MCF 10A (cell line): ENCODE measurements around the gene POFUT2. TPM values are rescaled to one million over a fixed set of nuclear protein-coding genes. Genes with fewer than 3 reads are reported as not detected.

Experiments
- BruUV-seq: library from RNA; stranded (reverse); fragments of 400-500 nt; replicated peaks from 2 replicates; lab custom pipeline; 2021; lab: Mats Ljungman, UMichigan
- CTCF ChIA-PET: fragments of 300-600 bp; sonication (Branson Sonifier 250); formaldehyde crosslinking; extraction: SDS; loops from one replicate; lab custom pipeline; 2021; ENCODE audit warnings: antibody characterized with exemption, inconsistent platforms; lab: Yijun Ruan, JAX
- POLR2A ChIA-PET: fragments of 300-600, 350-650 bp; sonication (Branson Sonifier 250); formaldehyde crosslinking; extraction: SDS; loops from one replicate; lab custom pipeline; 2020; ENCODE audit warnings: antibody characterized with exemption, inconsistent platforms; lab: Yijun Ruan, JAX
- DNase-seq: peaks from one replicate; pipeline ENCODE4 v3.0.0-alpha.2; 2018; ENCODE audit not compliant: unreplicated experiment
- H3K27ac Mint-ChIP-seq: one replicate; pipeline ENCODE4 v1.8.0; 2022; ENCODE audit warnings: mild to moderate bottlenecking, low read depth, mixed read lengths; ENCODE audit not compliant: unreplicated experiment
- H3K27me3 Mint-ChIP-seq: one replicate; pipeline ENCODE4 v1.8.0; 2022; ENCODE audit warnings: mixed read lengths; ENCODE audit not compliant: insufficient read depth, unreplicated experiment
- H3K36me3 Mint-ChIP-seq: one replicate; pipeline ENCODE4 v1.8.0; 2022; ENCODE audit warnings: mild to moderate bottlenecking, moderate library complexity, mixed read lengths; ENCODE audit not compliant: insufficient read depth, unreplicated experiment
- H3K4me1 Mint-ChIP-seq: one replicate; pipeline ENCODE4 v1.8.0; 2022; ENCODE audit warnings: mixed read lengths; ENCODE audit not compliant: insufficient read depth, unreplicated experiment
- H3K4me3 Mint-ChIP-seq: one replicate; pipeline ENCODE4 v1.8.0; 2022; ENCODE audit warnings: mild to moderate bottlenecking, moderate library complexity, mixed read lengths; ENCODE audit not compliant: unreplicated experiment
- H3K9me3 Mint-ChIP-seq: one replicate; pipeline ENCODE4 v1.8.0; 2022; ENCODE audit warnings: mixed read lengths; ENCODE audit not compliant: unreplicated experiment
- CTCF ChIP-seq: fragments of 200-600 bp; IDR thresholded peaks from one replicate; pipeline ENCODE4 v1.8.0; 2022; ENCODE audit warnings: antibody characterized with exemption, mild to moderate bottlenecking; ENCODE audit not compliant: unreplicated experiment
- intact Hi-C: fragments of 100-400 bp; cut with micrococcal nuclease; formaldehyde crosslinking; loops from 2 replicates; pipeline ENCODE4 v1.14.1; 2022
- total RNA-seq: library from RNA; stranded (reverse); gene quantifications from 2 replicates; pipeline ENCODE4 v1.2.3, GENCODE V29; 2022

Gene POFUT2
- total RNA-seq, 1 experiment from 2014 or later = 25.2 TPM

GRCh38 chr21:45326169-45326851 lies 38.6 kb upstream of the POFUT2 start:
- ChIA-PET CTCF (no interaction called here), POLR2A (interaction anchor here (0.8 kb wide), 1 partner anchor 35 kb away, joined by 3 read pairs; no protein-coding TSS in a partner anchor)
- no peak overlapping the region for H3K4me3 Mint-ChIP-seq
- no peaks in the 10 kb centered on the region for H3K27me3 Mint-ChIP-seq
- no peaks in the 10 kb centered on the region for H3K9me3 Mint-ChIP-seq
- H3K27ac Mint-ChIP-seq = no peak overlapping the region
- TF ChIP-seq CTCF = no peak
- H3K4me1 Mint-ChIP-seq = peaks cover 7% of the 10 kb centered on the region
- no peak for DNase-seq
- no peaks in the 10 kb centered on the region for H3K36me3 Mint-ChIP-seq
- BruUV-seq = no TSS peak
- intact Hi-C loops = no loop called here

- Mint-ChIP-seq H3K4me1 (peaks cover 7% of the 10 kb centered on the region), H3K9me3 (no peaks in the 10 kb centered on the region), H3K27me3 (no peaks in the 10 kb centered on the region), H3K4me3 (no peak overlapping the region), H3K27ac (no peak overlapping the region), H3K36me3 (no peaks in the 10 kb centered on the region)
- intact Hi-C loops = no loop called here
- TF ChIP-seq CTCF = no peak
- CTCF ChIA-PET = interaction anchor here (0.8 kb wide), 1 partner anchor 185 kb away, joined by 3 read pairs; no protein-coding TSS in a partner anchor
- no TSS peak for BruUV-seq
- DNase-seq = no peak
- POLR2A ChIA-PET = interaction anchor here (0.6 to 0.8 kb wide), 2 partner anchors 36 to 109 kb away, joined by 3 read pairs; no protein-coding TSS in a partner anchor
Measured at GRCh38 chr21:45325206-45326168, 37.8 kb upstream of the POFUT2 start.

GRCh38 chr21:45324489-45325205 lies 37.0 kb upstream of the POFUT2 start:
- peak; percentile 17 for DNase-seq
- no TSS peak for BruUV-seq
- Mint-ChIP-seq H3K27me3 (no peaks in the 10 kb centered on the region), H3K9me3 (no peaks in the 10 kb centered on the region), H3K4me1 (peaks cover 2% of the 10 kb centered on the region), H3K36me3 (no peaks in the 10 kb centered on the region), H3K27ac (no peak overlapping the region), H3K4me3 (no peak overlapping the region)
- TF ChIP-seq CTCF = no peak
- intact Hi-C loops = no loop called here
- ChIA-PET CTCF (interaction anchor here (0.7 to 0.8 kb wide), 2 partner anchors 184 to 552 kb away, joined by 3 read pairs; no protein-coding TSS in a partner anchor), POLR2A (interaction anchor here (0.6 kb wide), 1 partner anchor 110 kb away, joined by 3 read pairs; no protein-coding TSS in a partner anchor)
